Subcutaneous preadipocyte (primary cell): ENCODE measurements around the gene FBN2. TPM values are rescaled to one million over a fixed set of nuclear protein-coding genes. Genes with fewer than 3 reads are reported as not detected.

Experiments
- small RNA-seq: library from RNA; depleted of rRNA; stranded (forward); fragments of <200 nt; gene quantifications from one replicate; pipeline ENCODE3, GENCODE V24; 2012
- total RNA-seq: library from RNA; depleted of rRNA; stranded (reverse); fragments of >200 nt; gene quantifications from 2 replicates; pipeline ENCODE4 v1.2.3, GENCODE V29; 2012

Gene FBN2
- 32.0 and 96.6 TPM in 2 replicates for total RNA-seq

DNA sequence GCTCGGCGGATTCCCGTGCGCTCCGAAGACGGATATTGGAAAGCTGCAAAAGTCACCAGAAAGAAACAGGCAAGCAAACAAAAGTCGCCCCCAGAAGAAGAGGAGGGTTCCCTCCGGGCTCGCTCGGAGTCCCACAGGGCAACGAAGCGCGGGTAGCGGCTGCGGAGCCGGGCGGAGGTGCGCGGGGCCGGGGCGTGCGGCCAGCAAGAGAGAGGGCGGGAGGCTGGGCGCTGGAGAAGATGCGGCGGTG, at the start of gene FBN2:
TSS of gene FBN2 (minus strand) at position 246 of the 250 bp plus-strand sequence. CDS start 642 bp downstream, outside the sequence.

Small RNAs within 50 kb of the gene (small RNA-seq; reads per million reads assigned to genes)
- not detected for gene RF00019
